Fibroblast of lung (primary cell): ENCODE results near the gene CDK6. TPM values are rescaled to one million over a fixed set of nuclear protein-coding genes. Genes with fewer than 3 reads are reported as not detected.

Experiments used
- DNase-seq, 2 donors: peaks; one replicate each; pipeline versions ENCODE4 v3.0.0 to v3.0.0-alpha.2; 2010; ENCODE audit warnings: low read depth in 2 of 2
- H2AFZ ChIP-seq: 2 replicates; pipeline ENCODE4 v1.5.1; 2012; ENCODE audit warnings: low read length, control low read depth, inconsistent platforms
- H3K27ac ChIP-seq: 2 replicates; pipeline ENCODE4 v1.5.1; 2011; ENCODE audit warnings: low read length, control low read depth; ENCODE audit not compliant: insufficient read depth
- H3K27me3 ChIP-seq: 2 replicates; pipeline ENCODE4 v1.5.1; 2011; ENCODE audit warnings: mild to moderate bottlenecking, low read length; ENCODE audit not compliant: control insufficient read depth, insufficient read depth
- H3K36me3 ChIP-seq: 2 replicates; pipeline ENCODE4 v1.5.1; 2011; ENCODE audit warnings: low read length; ENCODE audit not compliant: control insufficient read depth, insufficient read depth
- H3K4me1 ChIP-seq: 2 replicates; pipeline ENCODE4 v1.5.1; 2011; ENCODE audit warnings: low read length; ENCODE audit not compliant: control insufficient read depth, insufficient read depth; ENCODE audit errors: extremely low read depth
- H3K4me2 ChIP-seq: 2 replicates; pipeline ENCODE4 v1.5.1; 2011; ENCODE audit warnings: low read length, control low read depth; ENCODE audit not compliant: insufficient read depth; ENCODE audit errors: extremely low read depth
- H3K4me3 ChIP-seq, 4 experiments: fragments of 200-600 bp in 1 of 4; sonication (generic) in 1 of 4; replicated peaks in 1 of 4; 2 replicates each; pipeline ENCODE4 v1.5.1; 2011 to 2016; ENCODE audit warnings: low read length in 4 of 4, low read depth in 3 of 4, mild to moderate bottlenecking in 3 of 4, control low read depth in 2 of 4, inconsistent platforms in 1 of 4, mixed read lengths in 1 of 4; ENCODE audit not compliant: insufficient read depth in 1 of 4; ENCODE audit errors: control extremely low read depth in 1 of 4
- H3K79me2 ChIP-seq: 2 replicates; pipeline ENCODE4 v1.5.1; 2012; ENCODE audit warnings: mild to moderate bottlenecking, low read length, inconsistent platforms; ENCODE audit not compliant: control insufficient read depth, insufficient read depth
- H3K9ac ChIP-seq: 2 replicates; pipeline ENCODE4 v1.5.1; 2011; ENCODE audit warnings: mild to moderate bottlenecking, low read length, control low read depth; ENCODE audit not compliant: insufficient read depth
- H3K9me3 ChIP-seq: 2 replicates; pipeline ENCODE4 v1.5.1; 2012; ENCODE audit warnings: low read depth, low read length; ENCODE audit not compliant: control insufficient read depth, insufficient read depth
- H4K20me1 ChIP-seq: 2 replicates; pipeline ENCODE4 v1.5.1; 2011; ENCODE audit warnings: low read length; ENCODE audit not compliant: control insufficient read depth, insufficient read depth; ENCODE audit errors: extremely low read depth
- EZH2 ChIP-seq: IDR thresholded peaks from 2 replicates; pipeline ENCODE4 v1.5.1; 2012; ENCODE audit warnings: low read length, control low read depth, mild to moderate bottlenecking; ENCODE audit errors: missing control alignments
- polyA plus RNA-seq, 2 donors: library from polyadenylated mRNA; depleted of rRNA in 1 of 2; stranded (reverse) in 1 of 2; unstranded in 1 of 2; fragments of >200 nt; gene quantifications; 2 replicates each; pipeline ENCODE4 v1.2.1, GENCODE V29; 2011 to 2012; ENCODE audit warnings: missing spikeins in 1 of 2
- total RNA-seq: library from RNA; depleted of rRNA; stranded (reverse); fragments of >200 nt; gene quantifications from 2 replicates; pipeline ENCODE4 v1.2.1, GENCODE V29; 2014
- TF ChIP-seq, protein P1 (sequence below), 2 donors: IDR thresholded peaks in 1 of 2; conservative IDR thresholded peaks in 1 of 2; 1 replicate in 1 of 2; 2 replicates in 1 of 2; pipeline ENCODE4 v1.5.1; 2011 to 2012; ENCODE audit warnings: low read length in 2 of 2, control low read depth in 1 of 2, inconsistent platforms in 1 of 2, low read depth in 1 of 2, mild to moderate bottlenecking in 1 of 2

The CDK6 gene
- total and polyA plus RNA-seq, 2 donors (not counting 1 experiment from before 2014, with no cell fraction given): 17.8 to 19.2 TPM

DNA sequence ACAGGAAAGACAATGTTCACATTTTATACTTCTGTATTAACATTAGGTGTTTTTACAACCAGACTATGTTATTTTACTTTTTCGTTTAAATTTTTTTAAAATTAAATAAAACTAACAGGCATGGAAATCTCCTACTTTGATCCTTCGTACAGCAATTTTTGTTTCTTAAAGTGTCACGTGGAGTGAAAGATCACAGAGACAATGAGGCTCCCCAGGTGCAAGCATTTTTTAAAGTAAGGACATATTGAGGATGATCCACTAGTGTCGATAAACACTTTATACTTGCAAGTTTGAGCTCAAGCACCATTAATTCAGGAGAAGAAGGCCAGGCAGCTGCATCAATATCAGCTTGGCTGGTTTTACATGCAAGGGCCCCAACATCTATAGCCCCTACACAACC, 177.7 kb downstream of the CDK6 start:
- Histone ChIP-seq H3K27ac (no peak overlapping the region), H3K9me3 (no peaks in the 10 kb centered on the region), H4K20me1 (no peaks in the 10 kb centered on the region), H2AFZ (no peak overlapping the region), H3K9ac (no peak overlapping the region), H3K4me2 (no peak overlapping the region), H3K36me3 (no peaks in the 10 kb centered on the region), H3K27me3 (no peaks in the 10 kb centered on the region), H3K4me3 (no peak overlapping the region), H3K4me1 (no peaks in the 10 kb centered on the region), H3K79me2 (no peaks in the 10 kb centered on the region)
- no peak for TF ChIP-seq EZH2
- TF ChIP-seq, protein P1, sequence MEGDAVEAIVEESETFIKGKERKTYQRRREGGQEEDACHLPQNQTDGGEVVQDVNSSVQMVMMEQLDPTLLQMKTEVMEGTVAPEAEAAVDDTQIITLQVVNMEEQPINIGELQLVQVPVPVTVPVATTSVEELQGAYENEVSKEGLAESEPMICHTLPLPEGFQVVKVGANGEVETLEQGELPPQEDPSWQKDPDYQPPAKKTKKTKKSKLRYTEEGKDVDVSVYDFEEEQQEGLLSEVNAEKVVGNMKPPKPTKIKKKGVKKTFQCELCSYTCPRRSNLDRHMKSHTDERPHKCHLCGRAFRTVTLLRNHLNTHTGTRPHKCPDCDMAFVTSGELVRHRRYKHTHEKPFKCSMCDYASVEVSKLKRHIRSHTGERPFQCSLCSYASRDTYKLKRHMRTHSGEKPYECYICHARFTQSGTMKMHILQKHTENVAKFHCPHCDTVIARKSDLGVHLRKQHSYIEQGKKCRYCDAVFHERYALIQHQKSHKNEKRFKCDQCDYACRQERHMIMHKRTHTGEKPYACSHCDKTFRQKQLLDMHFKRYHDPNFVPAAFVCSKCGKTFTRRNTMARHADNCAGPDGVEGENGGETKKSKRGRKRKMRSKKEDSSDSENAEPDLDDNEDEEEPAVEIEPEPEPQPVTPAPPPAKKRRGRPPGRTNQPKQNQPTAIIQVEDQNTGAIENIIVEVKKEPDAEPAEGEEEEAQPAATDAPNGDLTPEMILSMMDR (conservative IDR thresholded peaks at IDR 0.05 in 1 of 2, IDR thresholded peaks at IDR 0.05 in 1 of 2; ENCODE audit: low read depth in 1 of 2, low read length in 2 of 2): no peak
- DNase-seq: no peak

DNA sequence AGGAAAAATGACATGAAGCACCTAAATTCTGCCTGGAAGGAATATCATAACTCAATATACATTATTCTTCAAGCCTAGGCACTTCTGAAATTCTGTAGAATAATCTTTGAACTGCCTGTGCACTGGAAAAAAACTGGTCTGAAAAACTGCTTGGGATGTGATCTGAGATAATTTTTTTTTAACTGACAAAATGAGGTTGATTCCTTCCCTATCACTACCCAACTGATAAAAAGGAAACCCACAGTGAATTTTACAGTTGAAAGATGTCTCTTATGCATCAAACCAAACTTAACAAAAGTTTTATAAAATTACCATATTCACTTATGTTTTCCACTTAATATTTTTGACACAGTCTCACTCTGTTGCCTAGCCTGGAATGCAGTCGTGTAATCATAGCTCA, 179.0 kb downstream of the CDK6 start:
- Histone ChIP-seq H2AFZ (no peak overlapping the region), H3K4me3 (no peak overlapping the region), H4K20me1 (no peaks in the 10 kb centered on the region), H3K4me1 (no peaks in the 10 kb centered on the region), H3K36me3 (no peaks in the 10 kb centered on the region), H3K9me3 (no peaks in the 10 kb centered on the region), H3K9ac (no peak overlapping the region), H3K27me3 (no peaks in the 10 kb centered on the region), H3K27ac (no peak overlapping the region), H3K79me2 (no peaks in the 10 kb centered on the region), H3K4me2 (no peak overlapping the region)
- DNase-seq: no peak
- no peak for TF ChIP-seq EZH2
- TF ChIP-seq, protein P1 (conservative IDR thresholded peaks at IDR 0.05 in 1 of 2, IDR thresholded peaks at IDR 0.05 in 1 of 2; ENCODE audit: low read depth in 1 of 2, low read length in 2 of 2): no peak

GRCh38 chr7:92656121-92656520, 180.3 kb downstream of the CDK6 start:
- Histone ChIP-seq H3K4me2 (no peak overlapping the region), H2AFZ (no peak overlapping the region), H3K4me3 (no peak overlapping the region), H3K36me3 (no peaks in the 10 kb centered on the region), H4K20me1 (no peaks in the 10 kb centered on the region), H3K4me1 (no peaks in the 10 kb centered on the region), H3K27ac (no peak overlapping the region), H3K9me3 (no peaks in the 10 kb centered on the region), H3K79me2 (no peaks in the 10 kb centered on the region), H3K9ac (no peak overlapping the region), H3K27me3 (no peaks in the 10 kb centered on the region)
- no peak for DNase-seq
- TF ChIP-seq, protein P1 (conservative IDR thresholded peaks at IDR 0.05 in 1 of 2, IDR thresholded peaks at IDR 0.05 in 1 of 2; ENCODE audit: low read depth in 1 of 2, low read length in 2 of 2): no peak
- no peak for TF ChIP-seq EZH2
